Endodermal cell (in vitro differentiated cells): ENCODE results near the gene PURA. TPM values are rescaled to one million over a fixed set of nuclear protein-coding genes. Genes with fewer than 3 reads are reported as not detected.

Source experiments
- DNase-seq: peaks from one replicate; pipeline ENCODE4 v3.0.0-alpha.2; 2017
- H3K27ac ChIP-seq: 2 replicates; pipeline ENCODE4 v1.5.1; 2013; ENCODE audit warnings: mild to moderate bottlenecking, low read depth, low read length, moderate library complexity
- H3K27me3 ChIP-seq: 2 replicates; pipeline ENCODE4 v1.6.1; 2013; ENCODE audit warnings: mild to moderate bottlenecking, low read length, moderate library complexity; ENCODE audit not compliant: insufficient read depth, control insufficient read depth, poor library complexity, severe bottlenecking
- H3K36me3 ChIP-seq: 2 replicates; pipeline ENCODE4 v1.7.0; 2013; ENCODE audit warnings: mild to moderate bottlenecking, low read length, moderate library complexity; ENCODE audit not compliant: control insufficient read depth, insufficient read depth
- H3K4me1 ChIP-seq: one replicate; pipeline ENCODE4 v1.7.0; 2013; ENCODE audit warnings: low read length; ENCODE audit not compliant: control insufficient read depth, insufficient read depth
- H3K4me3 ChIP-seq: 2 replicates; pipeline ENCODE4 v1.5.1; 2013; ENCODE audit warnings: mild to moderate bottlenecking, low read length, moderate library complexity
- H3K9ac ChIP-seq: 2 replicates; pipeline ENCODE4 v1.6.1; 2013; ENCODE audit warnings: mild to moderate bottlenecking, low read length, moderate library complexity; ENCODE audit not compliant: poor library complexity, severe bottlenecking; ENCODE audit errors: extremely low read depth
- H3K9me3 ChIP-seq: 2 replicates; pipeline ENCODE4 v1.6.1; 2013; ENCODE audit warnings: mild to moderate bottlenecking, low read length, moderate library complexity; ENCODE audit not compliant: control insufficient read depth
- H3K27ac Mint-ChIP-seq: 2 replicates; pipeline ENCODE4 v1.8.0; 2020; ENCODE audit warnings: mixed read lengths
- H3K27me3 Mint-ChIP-seq: 2 replicates; pipeline ENCODE4 v1.8.0; 2021; ENCODE audit warnings: mild to moderate bottlenecking, mixed read lengths; ENCODE audit not compliant: insufficient read depth
- H3K36me3 Mint-ChIP-seq: 2 replicates; pipeline ENCODE4 v1.8.0; 2020; ENCODE audit warnings: low read depth, mixed read lengths
- H3K4me1 Mint-ChIP-seq: 2 replicates; pipeline ENCODE4 v1.8.0; 2020; ENCODE audit warnings: mixed read lengths
- H3K4me3 Mint-ChIP-seq: 2 replicates; pipeline ENCODE4 v1.8.0; 2020; ENCODE audit warnings: mild to moderate bottlenecking, moderate library complexity, mixed read lengths
- H3K9me3 Mint-ChIP-seq: 2 replicates; pipeline ENCODE4 v1.8.0; 2020; ENCODE audit warnings: mild to moderate bottlenecking, mixed read lengths
- WGBS, 2 experiments: methylation state at CpG; one replicate each; pipeline versions ENCODE4 v1.1.5 to v1.1.7; 2013; ENCODE audit warnings: missing lambda C conversion rate in 2 of 2, mixed read lengths in 1 of 2; ENCODE audit not compliant: insufficient coverage in 1 of 2, insufficient read length in 1 of 2; 5-methylcytosine and 5-hydroxymethylcytosine counted together
- total RNA-seq, 2 donors: library from RNA; stranded (reverse); fragmentation: NEBNext Ultra II Directional in 1 of 2; extraction: Animal tissue kit (Norgen Biotek cat#: 25700) in 1 of 2; gene quantifications; 2 replicates in 1 of 2; 3 replicates in 1 of 2; pipeline ENCODE4 v1.2.1, GENCODE V29; 2021
- TF ChIP-seq, protein P1 (sequence below): fragments of 200-600 bp; sonication (generic); conservative IDR thresholded peaks from 2 replicates; pipeline ENCODE4 v1.5.0; 2021; ENCODE audit warnings: antibody characterized with exemption, mild to moderate bottlenecking

Gene PURA
- total RNA-seq, 2 donors from 2014 or later, result 6.8 to 7.7 TPM

DNA sequence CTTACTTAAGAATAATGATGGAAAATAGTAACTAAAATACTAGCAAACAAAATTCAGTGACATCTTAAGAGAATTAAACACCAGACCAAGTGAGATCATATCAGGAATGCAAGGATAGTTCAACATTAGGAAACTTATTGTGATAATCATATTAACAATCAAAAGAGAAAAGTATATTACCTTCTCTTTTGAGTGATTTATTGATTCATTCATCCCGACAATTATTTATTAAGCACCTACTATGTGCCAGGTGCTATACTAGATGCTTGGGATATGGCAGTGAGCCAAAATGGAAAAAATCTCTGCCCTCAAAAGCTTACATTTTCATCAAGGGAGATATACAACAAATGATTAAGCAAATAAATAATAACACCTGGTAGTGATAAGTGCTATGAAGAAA, 23.7 kb upstream of the PURA start:
- no peaks in the 10 kb centered on the region for H3K36me3 ChIP-seq
- DNase-seq, result no peak
- Mint-ChIP-seq H3K9me3 (no peaks in the 10 kb centered on the region), H3K36me3 (no peaks in the 10 kb centered on the region), H3K4me1 (no peaks in the 10 kb centered on the region), H3K27ac (no peak overlapping the region), H3K4me3 (no peak overlapping the region), H3K27me3 (peaks cover 59% of the 10 kb centered on the region)
- peaks cover 12% of the 10 kb centered on the region for H3K9me3 ChIP-seq
- H3K9ac ChIP-seq, result no peak overlapping the region
- H3K27ac ChIP-seq, result no peak overlapping the region
- H3K4me3 ChIP-seq, result no peak overlapping the region
- peaks cover 68% of the 10 kb centered on the region for H3K27me3 ChIP-seq
- no peaks in the 10 kb centered on the region for H3K4me1 ChIP-seq
- TF ChIP-seq, protein P1, sequence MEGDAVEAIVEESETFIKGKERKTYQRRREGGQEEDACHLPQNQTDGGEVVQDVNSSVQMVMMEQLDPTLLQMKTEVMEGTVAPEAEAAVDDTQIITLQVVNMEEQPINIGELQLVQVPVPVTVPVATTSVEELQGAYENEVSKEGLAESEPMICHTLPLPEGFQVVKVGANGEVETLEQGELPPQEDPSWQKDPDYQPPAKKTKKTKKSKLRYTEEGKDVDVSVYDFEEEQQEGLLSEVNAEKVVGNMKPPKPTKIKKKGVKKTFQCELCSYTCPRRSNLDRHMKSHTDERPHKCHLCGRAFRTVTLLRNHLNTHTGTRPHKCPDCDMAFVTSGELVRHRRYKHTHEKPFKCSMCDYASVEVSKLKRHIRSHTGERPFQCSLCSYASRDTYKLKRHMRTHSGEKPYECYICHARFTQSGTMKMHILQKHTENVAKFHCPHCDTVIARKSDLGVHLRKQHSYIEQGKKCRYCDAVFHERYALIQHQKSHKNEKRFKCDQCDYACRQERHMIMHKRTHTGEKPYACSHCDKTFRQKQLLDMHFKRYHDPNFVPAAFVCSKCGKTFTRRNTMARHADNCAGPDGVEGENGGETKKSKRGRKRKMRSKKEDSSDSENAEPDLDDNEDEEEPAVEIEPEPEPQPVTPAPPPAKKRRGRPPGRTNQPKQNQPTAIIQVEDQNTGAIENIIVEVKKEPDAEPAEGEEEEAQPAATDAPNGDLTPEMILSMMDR, result no peak
- 90% methylated on average over 1 of the region's 1 CpG; no CpG with 5 or more reads in 1 of the 2 experiments for WGBS, 2 experiments

DNA sequence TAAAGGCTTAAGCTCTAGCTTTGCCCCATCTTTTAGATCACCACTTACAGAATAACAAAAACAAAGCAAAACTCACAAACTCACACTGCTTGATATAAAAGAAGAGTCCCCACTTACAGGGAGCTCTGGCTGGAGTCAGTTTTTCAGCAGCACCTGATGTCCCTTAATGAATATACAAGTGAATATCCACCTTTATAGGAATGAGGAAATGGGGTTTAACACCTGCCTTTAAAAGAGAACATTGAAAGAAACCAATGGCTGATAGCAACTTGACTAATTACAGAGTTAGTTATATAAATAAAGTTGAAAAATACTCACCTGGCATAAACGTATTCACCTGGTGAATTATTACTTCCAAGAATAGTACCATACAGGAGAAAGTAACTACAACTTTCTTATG, 20.7 kb upstream of the PURA start:
- peaks cover 12% of the 10 kb centered on the region for H3K9me3 ChIP-seq
- Mint-ChIP-seq H3K36me3 (no peaks in the 10 kb centered on the region), H3K27ac (no peak overlapping the region), H3K9me3 (no peaks in the 10 kb centered on the region), H3K27me3 (peaks cover 50% of the 10 kb centered on the region), H3K4me1 (no peaks in the 10 kb centered on the region), H3K4me3 (no peak overlapping the region)
- no peak overlapping the region for H3K4me3 ChIP-seq
- no peak for DNase-seq
- no peak overlapping the region for H3K9ac ChIP-seq
- WGBS, 2 experiments, result 69% methylated on average over 1 of the region's 1 CpG; no CpG with 5 or more reads in 1 of the 2 experiments
- TF ChIP-seq, protein P1, result no peak
- H3K36me3 ChIP-seq, result no peaks in the 10 kb centered on the region
- H3K4me1 ChIP-seq, result no peaks in the 10 kb centered on the region
- peaks cover 53% of the 10 kb centered on the region for H3K27me3 ChIP-seq
- no peak overlapping the region for H3K27ac ChIP-seq

GRCh38 chr5:140093866-140094265, 20.0 kb upstream of the PURA start:
- Histone ChIP-seq H3K9ac (no peak overlapping the region), H3K36me3 (no peaks in the 10 kb centered on the region), H3K4me3 (no peak overlapping the region), H3K9me3 (peaks cover 12% of the 10 kb centered on the region), H3K27me3 (peaks cover 51% of the 10 kb centered on the region), H3K27ac (no peak overlapping the region), H3K4me1 (no peaks in the 10 kb centered on the region)
- H3K4me3 Mint-ChIP-seq, result no peak overlapping the region
- H3K27ac Mint-ChIP-seq, result no peak overlapping the region
- no peak for DNase-seq
- WGBS, 2 experiments, result 96% methylated on average over 1 of the region's 1 CpG; no CpG with 5 or more reads in 1 of the 2 experiments
- no peaks in the 10 kb centered on the region for H3K4me1 Mint-ChIP-seq
- no peaks in the 10 kb centered on the region for H3K36me3 Mint-ChIP-seq
- TF ChIP-seq, protein P1, result no peak
- no peaks in the 10 kb centered on the region for H3K9me3 Mint-ChIP-seq
- H3K27me3 Mint-ChIP-seq, result peaks cover 50% of the 10 kb centered on the region
